ENCODE results near the gene OXLD1.

OXLD1 gene

GRCh38 chr17:81682565-81683207, 16.3 kb upstream of the OXLD1 start:
- no peak for DNase-seq

- DNase-seq: no peak
Observed at GRCh38 chr17:81681672-81682071, 15.3 kb upstream of the OXLD1 start.

GRCh38 chr17:81680150-81680549, 13.7 kb upstream of the OXLD1 start:
- no peak for DNase-seq

DNA sequence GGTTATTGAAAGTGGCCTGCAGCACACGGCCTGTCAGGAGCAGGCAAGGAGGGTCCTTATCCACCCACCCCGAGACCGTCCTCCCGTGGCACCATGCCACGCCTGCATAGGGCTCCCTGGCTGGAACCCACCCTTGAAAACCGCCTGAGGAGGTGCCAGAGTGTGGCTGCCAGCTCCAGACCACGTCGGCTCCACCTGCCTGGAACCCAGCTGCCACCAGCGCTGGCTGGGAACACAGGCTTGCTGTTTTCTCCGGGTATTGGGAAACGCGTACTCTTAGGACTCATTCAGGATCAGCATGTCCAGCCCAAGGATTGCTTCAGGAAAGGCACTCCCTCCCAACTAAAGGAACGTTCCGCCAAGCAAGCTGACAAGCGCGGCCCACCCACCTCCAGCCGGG, 10.5 kb upstream of the OXLD1 start:
- no peak for DNase-seq

DNA sequence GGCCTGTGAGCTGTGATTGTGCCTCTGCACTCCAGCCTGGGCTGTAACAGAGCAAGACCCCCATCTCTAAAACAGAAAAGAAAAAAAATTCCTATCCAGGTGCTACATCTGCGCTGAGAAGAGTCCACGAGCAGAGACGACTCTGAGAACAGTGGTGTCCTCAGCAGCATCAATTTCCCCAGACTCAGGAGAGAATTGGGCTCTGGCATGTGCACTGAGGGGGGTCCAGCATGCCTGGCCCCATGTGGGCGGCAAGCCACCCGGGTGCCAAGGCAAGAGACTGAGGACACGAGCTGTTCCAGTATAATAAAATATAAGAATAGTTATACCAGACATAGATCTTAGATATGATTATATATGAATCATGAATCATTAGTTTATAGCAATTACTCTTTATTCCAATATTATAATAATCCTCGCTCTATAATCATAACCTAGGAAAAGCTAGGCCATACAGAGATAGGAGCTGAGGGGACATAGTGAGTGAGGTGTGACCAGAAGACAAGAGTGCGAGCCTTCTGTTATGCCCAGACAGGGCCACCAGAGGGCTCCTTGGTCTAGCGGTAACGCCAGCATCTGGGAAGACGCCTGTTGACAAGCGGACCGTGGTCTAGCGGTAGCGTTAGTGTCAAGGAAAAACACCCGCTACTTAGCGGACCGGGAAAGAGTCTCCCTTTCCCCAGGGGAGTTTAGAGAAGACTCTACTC, 9.3 kb upstream of the OXLD1 start:
- peak; percentile 49 for DNase-seq

- no peak for DNase-seq
Observed at GRCh38 chr17:81673561-81674258, 7.3 kb upstream of the OXLD1 start.

- no peak for DNase-seq
Observed at GRCh38 chr17:81672954-81673353, 6.5 kb upstream of the OXLD1 start.

GRCh38 chr17:81672504-81672903, 6.1 kb upstream of the OXLD1 start:
- no peak for DNase-seq

GRCh38 chr17:81667754-81668153, 1.3 kb upstream of the OXLD1 start:
- DNase-seq: no peak

DNA sequence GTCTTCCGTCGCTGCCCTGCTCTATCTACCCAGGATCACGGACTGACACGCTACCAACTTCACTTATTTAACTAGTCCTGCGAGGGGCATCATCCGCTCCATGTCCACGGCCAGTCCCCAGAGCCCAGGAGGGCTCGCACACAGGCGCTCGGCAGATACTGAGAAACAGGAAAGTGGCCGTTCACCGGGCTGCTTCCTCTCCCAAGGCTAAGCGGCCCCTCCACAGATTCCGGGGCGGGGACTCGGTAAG, 388 bp downstream of the OXLD1 start:
- no peak for DNase-seq

GRCh38 chr17:81665205-81666091, 957 bp downstream of the OXLD1 start:
- peak; percentile 46 for DNase-seq

DNA sequence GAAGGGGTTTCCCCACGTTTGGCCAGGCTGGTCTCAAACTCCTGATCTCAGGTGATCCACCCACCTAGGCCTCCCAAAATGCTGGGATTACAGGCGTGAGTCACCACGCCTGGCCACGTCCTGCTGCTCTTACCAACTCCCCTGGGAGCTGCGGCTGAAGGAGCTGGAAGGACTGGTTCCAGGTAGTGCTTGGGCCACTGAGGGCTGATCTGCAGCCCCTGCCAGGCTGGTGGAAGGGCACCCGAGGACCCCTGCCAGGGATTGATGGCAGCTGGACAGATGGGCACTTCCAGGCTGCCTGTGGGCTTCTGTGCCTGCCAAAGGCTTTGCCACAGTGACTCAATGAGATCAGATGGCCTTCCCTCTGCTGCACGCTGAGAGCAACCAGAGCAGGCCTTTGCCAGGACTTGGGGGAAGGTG, 2.3 kb downstream of the OXLD1 start:
- no peak for DNase-seq

DNA sequence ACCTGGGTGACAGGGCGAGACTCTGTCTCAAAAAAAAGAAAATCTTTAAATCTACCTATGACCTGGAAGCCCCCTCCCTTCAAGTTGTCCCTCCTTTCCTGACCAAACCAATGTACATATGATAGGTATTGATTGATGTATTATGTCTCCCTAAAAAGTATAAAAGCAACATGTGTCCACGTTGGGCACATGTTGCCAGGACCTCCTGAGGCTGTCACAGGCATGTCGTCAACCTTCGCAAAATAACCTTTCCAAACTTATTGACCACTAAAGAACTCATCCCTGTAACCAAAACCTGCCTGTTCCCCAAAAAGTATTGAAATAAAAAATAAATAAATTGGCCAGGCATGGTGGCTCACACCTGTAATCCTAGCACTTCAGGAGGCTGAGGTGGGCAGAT, 4.4 kb downstream of the OXLD1 start:
- no peak for DNase-seq

DNA sequence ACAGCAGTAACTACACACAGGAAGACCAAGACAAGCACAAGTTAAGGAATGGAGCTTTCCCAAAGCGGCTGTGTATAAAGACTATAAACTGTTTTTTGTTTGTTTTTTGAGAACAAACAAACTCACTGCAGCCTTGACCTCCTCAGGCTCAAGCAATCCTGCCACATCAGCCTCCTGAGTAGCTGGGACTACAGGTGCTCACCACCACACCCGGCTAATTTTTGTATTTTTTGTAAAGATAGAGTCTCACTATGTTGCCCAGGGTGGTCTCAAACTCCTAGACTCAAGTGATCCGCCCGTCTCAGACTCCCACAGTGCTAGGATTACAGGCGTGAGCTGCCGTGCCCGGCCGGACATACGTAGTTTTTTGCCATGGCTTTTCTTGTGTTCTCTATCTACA, 6.0 kb downstream of the OXLD1 start:
- DNase-seq: no peak

GRCh38 chr17:81659038-81659437, 7.4 kb downstream of the OXLD1 start:
- no peak for DNase-seq

- no peak for DNase-seq
Observed at GRCh38 chr17:81656835-81657234, 9.6 kb downstream of the OXLD1 start.

GRCh38 chr17:81656118-81656743, 10.2 kb downstream of the OXLD1 start, which contains the start of gene PDE6G:
TSS of gene PDE6G (minus strand) at chr17:81656542. CDS start at chr17:81653305, 3,237 bp downstream.
- DNase-seq: no peak

- no peak for DNase-seq
Observed at GRCh38 chr17:81655378-81656117, 10.9 kb downstream of the OXLD1 start.

DNA sequence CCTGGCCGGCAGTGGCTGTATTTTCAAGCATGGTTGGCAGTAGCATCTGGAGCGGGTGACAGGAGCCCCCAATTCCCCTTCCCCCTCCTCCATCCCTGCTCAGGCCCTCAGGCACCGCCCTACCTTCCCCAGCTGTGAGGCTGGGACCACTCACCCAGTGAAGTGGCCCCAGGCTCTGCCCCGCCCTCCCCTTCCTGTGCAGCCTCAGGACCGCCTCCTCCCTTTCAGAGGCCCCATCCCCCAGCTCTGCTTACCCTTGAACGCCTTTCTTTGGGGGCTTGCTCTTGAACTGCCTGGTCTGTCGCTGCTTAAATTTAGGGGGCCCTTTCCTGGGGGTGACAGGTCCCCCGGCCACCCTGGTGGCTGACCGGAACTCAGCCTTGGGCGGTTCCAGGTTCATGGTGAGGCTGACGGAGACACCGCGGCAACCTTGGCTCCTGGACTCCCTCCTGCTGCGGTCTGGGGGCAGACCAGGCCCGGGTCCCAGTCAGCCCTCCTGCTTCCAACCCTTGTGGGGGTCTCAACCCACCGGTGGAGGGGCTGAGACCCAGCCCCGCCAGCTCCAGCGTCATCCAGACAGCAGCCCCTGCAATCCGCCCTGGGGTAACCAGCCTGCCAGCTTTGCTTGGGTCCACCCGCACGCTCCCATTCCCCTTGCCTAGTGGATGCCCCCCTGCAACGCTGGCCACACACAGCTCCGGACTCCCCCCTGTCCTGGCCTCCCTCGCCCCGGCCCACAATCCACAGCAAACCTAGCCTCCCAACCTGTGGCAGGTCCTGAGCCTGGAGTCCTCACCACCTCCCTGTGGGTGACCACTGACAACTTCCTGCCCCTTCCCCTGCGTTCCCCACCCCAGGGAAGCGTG, 13.3 kb downstream of the OXLD1 start:
- no peak for DNase-seq

DNA sequence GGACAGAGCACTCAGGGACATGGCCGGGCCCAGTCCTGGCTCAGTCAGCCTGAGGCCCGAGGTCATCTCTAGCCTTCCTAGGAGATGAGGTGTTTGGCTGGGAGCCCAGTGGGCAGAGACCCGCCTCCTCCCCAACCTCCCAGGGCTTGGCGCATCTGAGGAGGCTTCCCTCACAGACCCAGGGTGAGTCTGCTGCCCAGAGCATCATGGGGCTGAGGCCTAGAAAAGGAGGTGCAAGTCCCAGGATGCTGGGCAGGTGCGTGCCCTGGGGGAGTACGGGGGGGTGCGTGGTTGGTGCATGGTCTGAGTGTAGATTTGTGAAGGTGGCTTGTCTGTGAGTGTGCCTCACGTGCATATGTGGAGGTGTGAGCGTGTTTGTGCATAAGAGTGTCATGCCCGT, 14.7 kb downstream of the OXLD1 start:
- DNase-seq: no peak

- no peak for DNase-seq
Observed at GRCh38 chr17:81650951-81651350, 15.5 kb downstream of the OXLD1 start.

All from CD4-positive, alpha-beta T cell treated with Interleukin-12 subunit alpha and Interleukin-12 subunit beta, for 1 hour (primary cell).